B cell (primary cell): Measurements from ENCODE around the gene GGCX. TPM values are rescaled to one million over a fixed set of nuclear protein-coding genes. Genes with fewer than 3 reads are reported as not detected.
A peak's percentile ranks its signal among the peaks of the same experiment; 100 is the strongest.

Experiments
- ATAC-seq: fragments of 200-7000 bp; cut with Tn5 transposase; one replicate; pipeline ENCODE4 v1.10.0; 2021; ENCODE audit warnings: low read depth, mild to moderate bottlenecking, moderate number of reproducible peaks, moderate library complexity
- CTCF ChIA-PET: fragments of 350-600 bp; sonication (Branson Sonifier 250); formaldehyde crosslinking; loops from one replicate; lab custom pipeline; 2021; ENCODE audit warnings: antibody characterized with exemption, inconsistent platforms; lab: Charles Lee
- POLR2A ChIA-PET: fragments of 350-600 bp; sonication (Branson Sonifier 250); formaldehyde crosslinking; loops from one replicate; lab custom pipeline; 2021; ENCODE audit warnings: antibody characterized with exemption; lab: Charles Lee
- DNase-seq: peaks from one replicate; pipeline ENCODE4 v3.0.0; 2013
- H2AFZ ChIP-seq: 2 replicates; pipeline ENCODE4 v1.6.1; 2012; ENCODE audit warnings: mild to moderate bottlenecking, low read depth, low read length; ENCODE audit not compliant: insufficient read depth, poor library complexity, severe bottlenecking
- H3K27ac ChIP-seq, 2 donors: 1 replicate in 1 of 2; 2 replicates in 1 of 2; pipeline ENCODE4 v1.5.1; 2012 to 2013; ENCODE audit warnings: low read length in 2 of 2, mild to moderate bottlenecking in 2 of 2, moderate library complexity in 1 of 2
- H3K27me3 ChIP-seq, 4 experiments: fragments of 200-600 bp in 1 of 4; sonication (generic) in 1 of 4; replicated peaks in 1 of 4; 1 replicate in 2 of 4; 2 replicates in 2 of 4; pipeline versions ENCODE4 v1.6.1 to v1.7.0; 2013 to 2016; ENCODE audit warnings: low read length in 3 of 4, mild to moderate bottlenecking in 2 of 4, mixed read lengths in 1 of 4, moderate library complexity in 1 of 4; ENCODE audit not compliant: insufficient read depth in 4 of 4, control insufficient read depth in 3 of 4; ENCODE audit errors: control extremely low read depth in 1 of 4
- H3K36me3 ChIP-seq, 2 experiments: replicated peaks in 1 of 2; 1 replicate in 1 of 2; 2 replicates in 1 of 2; pipeline versions ENCODE4 v1.6.1 to v1.7.1; 2013; ENCODE audit warnings: low read length in 1 of 2; ENCODE audit not compliant: insufficient read depth in 2 of 2, control insufficient read depth in 1 of 2; ENCODE audit errors: control extremely low read depth in 1 of 2, extremely low read depth in 1 of 2
- H3K4me1 ChIP-seq, 2 donors: fragments of 200-600 bp in 1 of 2; sonication (generic) in 1 of 2; 1 replicate in 1 of 2; 2 replicates in 1 of 2; pipeline versions ENCODE4 v1.5.1 to v1.6.1; 2013 to 2017; ENCODE audit warnings: low read length in 2 of 2; ENCODE audit not compliant: control insufficient read depth in 2 of 2, insufficient read depth in 2 of 2
- H3K4me2 ChIP-seq: replicated peaks from 2 replicates; pipeline ENCODE3; 2012; ENCODE audit warnings: mild to moderate bottlenecking, low read depth, low read length; ENCODE audit not compliant: poor library complexity, severe bottlenecking
- H3K4me3 ChIP-seq, 5 experiments: fragments of 200-600 bp in 1 of 5; sonication (generic) in 1 of 5; 1 replicate in 3 of 5; 2 replicates in 2 of 5; pipeline versions ENCODE4 v1.5.1 to v1.7.0; 2011 to 2016; ENCODE audit warnings: low read length in 4 of 5, mild to moderate bottlenecking in 4 of 5, low read depth in 2 of 5, control low read depth in 1 of 5, moderate library complexity in 1 of 5; ENCODE audit not compliant: insufficient read depth in 1 of 5; ENCODE audit errors: control extremely low read depth in 1 of 5, extremely low read depth in 1 of 5
- H3K79me2 ChIP-seq: fragments of 200-600 bp; sonication (generic); one replicate; pipeline ENCODE4 v1.6.0; 2016; ENCODE audit warnings: low read length; ENCODE audit not compliant: control insufficient read depth, insufficient read depth
- H3K9ac ChIP-seq: fragments of 200-600 bp; sonication (generic); 2 replicates; pipeline ENCODE4 v1.6.1; 2017; ENCODE audit warnings: mild to moderate bottlenecking, low read length, moderate library complexity
- H3K9me3 ChIP-seq, 3 donors: one replicate each; pipeline versions ENCODE4 v1.6.1 to v1.7.1; 2013; ENCODE audit warnings: low read length in 2 of 3; ENCODE audit not compliant: control insufficient read depth in 2 of 3, insufficient read depth in 1 of 3; ENCODE audit errors: control extremely low read depth in 1 of 3
- H4K20me1 ChIP-seq: 2 replicates; pipeline ENCODE4 v1.6.0; 2012; ENCODE audit warnings: mild to moderate bottlenecking, low read length; ENCODE audit not compliant: insufficient read depth, control insufficient read depth, poor library complexity, severe bottlenecking
- H3K27ac Mint-ChIP-seq: one replicate; pipeline ENCODE4 v1.8.0; 2021; ENCODE audit warnings: mixed read lengths
- H3K27me3 Mint-ChIP-seq: one replicate; pipeline ENCODE4 v1.8.0; 2021; ENCODE audit warnings: mixed read lengths
- H3K4me1 Mint-ChIP-seq: one replicate; pipeline ENCODE4 v1.8.0; 2021; ENCODE audit warnings: mixed read lengths
- H3K4me3 Mint-ChIP-seq: one replicate; pipeline ENCODE4 v1.8.0; 2021; ENCODE audit warnings: mixed read lengths
- H3K9me3 Mint-ChIP-seq: one replicate; pipeline ENCODE4 v1.8.0; 2022; ENCODE audit warnings: mixed read lengths; ENCODE audit not compliant: insufficient read depth
- EZH2 ChIP-seq: IDR thresholded peaks from 2 replicates; pipeline ENCODE4 v1.6.1; 2012; ENCODE audit warnings: borderline replicate concordance, low read depth, mild to moderate bottlenecking, moderate library complexity, low read length; ENCODE audit not compliant: insufficient read depth, poor library complexity, severe bottlenecking
- WGBS: methylation state at CpG from one replicate; pipeline ENCODE4 v1.1.5; 2013; ENCODE audit warnings: missing lambda C conversion rate; ENCODE audit not compliant: insufficient coverage; 5-methylcytosine and 5-hydroxymethylcytosine counted together
- intact Hi-C: fragments of 100-400 bp; cut with micrococcal nuclease; formaldehyde crosslinking; loops from one replicate; pipeline ENCODE4 v1.10.0; 2022
- polyA plus RNA-seq: library from polyadenylated mRNA; depleted of rRNA; stranded (reverse); fragments of >200 nt; gene quantifications from 2 replicates; pipeline ENCODE4 v1.2.3, GENCODE V29; 2012
- total RNA-seq, 2 donors: library from RNA; stranded (reverse); fragments of 120-200 nt in 1 of 2; gene quantifications; 1 replicate in 1 of 2; 2 replicates in 1 of 2; pipeline versions ENCODE4 v1.2.3 to v1.2.4, GENCODE V29; 2013 to 2022
- TF ChIP-seq, protein P1 (sequence below): fragments of 200-600 bp; IDR thresholded peaks from one replicate; pipeline ENCODE4 v1.8.0; 2022; ENCODE audit warnings: antibody characterized with exemption, mild to moderate bottlenecking

GGCX gene
- total and polyA plus RNA-seq, 2 donors (not counting 1 experiment from before 2014, with no cell fraction given): 23.5 to 36.8 TPM

DNA sequence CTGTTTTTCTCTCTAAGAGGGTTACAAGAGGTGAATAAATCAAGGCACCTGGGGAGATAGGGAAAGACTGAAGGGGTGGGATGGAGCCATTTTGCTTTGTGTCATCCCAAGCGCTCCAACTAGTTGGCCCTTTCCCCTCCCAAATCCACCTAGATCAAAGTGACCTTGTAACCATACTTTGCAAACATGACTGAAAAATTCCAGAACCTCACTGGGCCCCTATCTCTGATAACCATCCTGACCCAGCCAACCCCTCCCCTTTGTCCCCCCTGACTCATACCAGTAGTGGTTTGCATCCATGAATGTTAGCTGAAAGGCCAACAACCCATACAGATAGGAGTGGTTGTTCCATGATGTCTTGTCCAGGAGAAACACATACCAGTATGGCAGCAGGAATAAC is 3.1 kb downstream of the GGCX start:
- Histone ChIP-seq H3K36me3 (peaks cover 0 to 37% of the 10 kb centered on the region in 2 experiments), H4K20me1 (peaks cover 4% of the 10 kb centered on the region), H3K4me3 (no peak overlapping the region), H3K9ac (no peak overlapping the region), H3K27me3 (no peaks in the 10 kb centered on the region), H2AFZ (no peak overlapping the region), H3K27ac (no peak overlapping the region), H3K79me2 (peaks cover 49% of the 10 kb centered on the region), H3K4me2 (no peak overlapping the region), H3K9me3 (no peaks in the 10 kb centered on the region), H3K4me1 (peaks cover 11 to 18% of the 10 kb centered on the region in 2 donors)
- TF ChIP-seq EZH2: no peak
- intact Hi-C loops: no loop called here
- whole genome bisulfite sequencing: 100% methylated on average over 1 of the region's 1 CpG
- no peak for DNase-seq
- Mint-ChIP-seq H3K27ac (no peak overlapping the region), H3K4me3 (peak overlapping the region; percentile 29), H3K27me3 (no peaks in the 10 kb centered on the region), H3K9me3 (no peaks in the 10 kb centered on the region), H3K4me1 (peaks cover 23% of the 10 kb centered on the region)
- ChIA-PET POLR2A (no interaction called here), CTCF (interaction anchor here (1.6 kb wide), 1 partner anchor 137 kb away, joined by 3 read pairs; no protein-coding TSS in a partner anchor)
- ATAC-seq: no peak

DNA sequence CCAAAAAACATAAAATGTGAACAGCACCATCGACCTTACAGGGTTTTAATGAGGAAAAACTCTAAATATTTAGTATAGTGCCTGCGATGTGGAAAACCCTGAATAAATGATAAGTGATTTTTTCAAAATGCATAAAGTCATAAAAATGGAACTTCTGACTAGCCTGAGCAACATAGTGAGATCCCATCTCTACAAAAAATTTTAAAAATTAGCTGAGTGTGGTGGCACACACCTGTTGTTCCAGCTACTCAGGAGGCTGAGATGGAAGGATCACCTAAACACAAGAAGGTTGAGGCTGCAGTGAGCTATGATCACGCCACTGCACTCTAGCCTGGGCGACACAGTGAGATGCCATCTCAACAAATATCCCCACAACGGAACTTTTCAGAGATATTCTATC is 4.2 kb downstream of the GGCX start:
- Histone ChIP-seq H3K4me2 (no peak overlapping the region), H3K9me3 (no peaks in the 10 kb centered on the region), H3K36me3 (peaks cover 0 to 44% of the 10 kb centered on the region in 2 experiments), H2AFZ (no peak overlapping the region), H3K4me1 (peaks cover 10 to 17% of the 10 kb centered on the region in 2 donors), H3K9ac (no peak overlapping the region), H3K27ac (no peak overlapping the region), H3K4me3 (no peak overlapping the region), H3K79me2 (peaks cover 48% of the 10 kb centered on the region), H4K20me1 (peaks cover 4% of the 10 kb centered on the region), H3K27me3 (no peaks in the 10 kb centered on the region)
- Mint-ChIP-seq H3K27ac (no peak overlapping the region), H3K27me3 (no peaks in the 10 kb centered on the region), H3K4me3 (no peak overlapping the region), H3K4me1 (peaks cover 22% of the 10 kb centered on the region), H3K9me3 (no peaks in the 10 kb centered on the region)
- ATAC-seq (no peak), DNase-seq (no peak)
- ChIA-PET POLR2A (interaction anchor here (0.6 kb wide), 1 partner anchor 138 kb away, joined by 3 read pairs; no protein-coding TSS in a partner anchor), CTCF (interaction anchor here (1.2 to 10.0 kb wide), 4 partner anchors 9 to 257 kb away, joined by 3 to 299 read pairs (median 4); partner anchors contain the start of gene SH2D6)
- intact Hi-C loops: no loop called here
- no CpG with 5 or more reads among the region's 5 CpGs for WGBS
- TF ChIP-seq EZH2: no peak
- TF ChIP-seq, protein P1, sequence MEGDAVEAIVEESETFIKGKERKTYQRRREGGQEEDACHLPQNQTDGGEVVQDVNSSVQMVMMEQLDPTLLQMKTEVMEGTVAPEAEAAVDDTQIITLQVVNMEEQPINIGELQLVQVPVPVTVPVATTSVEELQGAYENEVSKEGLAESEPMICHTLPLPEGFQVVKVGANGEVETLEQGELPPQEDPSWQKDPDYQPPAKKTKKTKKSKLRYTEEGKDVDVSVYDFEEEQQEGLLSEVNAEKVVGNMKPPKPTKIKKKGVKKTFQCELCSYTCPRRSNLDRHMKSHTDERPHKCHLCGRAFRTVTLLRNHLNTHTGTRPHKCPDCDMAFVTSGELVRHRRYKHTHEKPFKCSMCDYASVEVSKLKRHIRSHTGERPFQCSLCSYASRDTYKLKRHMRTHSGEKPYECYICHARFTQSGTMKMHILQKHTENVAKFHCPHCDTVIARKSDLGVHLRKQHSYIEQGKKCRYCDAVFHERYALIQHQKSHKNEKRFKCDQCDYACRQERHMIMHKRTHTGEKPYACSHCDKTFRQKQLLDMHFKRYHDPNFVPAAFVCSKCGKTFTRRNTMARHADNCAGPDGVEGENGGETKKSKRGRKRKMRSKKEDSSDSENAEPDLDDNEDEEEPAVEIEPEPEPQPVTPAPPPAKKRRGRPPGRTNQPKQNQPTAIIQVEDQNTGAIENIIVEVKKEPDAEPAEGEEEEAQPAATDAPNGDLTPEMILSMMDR: no peak
